Heart left ventricle (tissue), 13 donors: ENCODE results near the gene SLC23A2.

Experiments used
- POLR2A ChIP-seq, 2 donors: fragments of 450-650 bp; IDR thresholded peaks; one replicate each; pipeline ENCODE4 v1.6.1; 2017; ENCODE audit warnings: antibody characterized with exemption in 2 of 2, mild to moderate bottlenecking in 2 of 2, moderate library complexity in 2 of 2
- TF ChIP-seq, protein P1 (sequence below), 12 donors: fragments of 200-600 bp; sonication (generic) in 4 of 12; IDR thresholded peaks; one replicate each; pipeline versions ENCODE4 v1.5.0 to v1.8.0; 2018 to 2022; ENCODE audit warnings: antibody characterized with exemption in 12 of 12, mild to moderate bottlenecking in 5 of 12
- donor health status: ischemic (EF 13 %, LVEDD 7.1; RV severe dilation, severe dysfunction).
- donor health status: DM: no; HTN: yes; CAD: no.
- donor health status: DM: no; HTN: no; CAD: no.
- donor health status: ischemic (EF 25% LVEDD 6.9; RV normal size, moderate dysfunction).
- donor health status: ischemic (EF 25% LVEDD 5.7; RV mildly dilated, moderate dysfunction).
- donor health status: ischemic (EF 35%, LVEDD 5.7; RV mildly dilated, moderate dysfunction).
- donor health status: nonischemic (EF 11% LVEDD 7.7; RV severe dilation, severe dysfunction).
- donor health status: DM: yes; HTN: yes; CAD: no.
- donor health status: PGD.
- donor health status: ischemic (EF 29% LVEDD 5.4; RV normal size, mild dysfunction).
- donor health status: nonischemic (EF 23%, LVEDD 6.1; RV moderate dilation, normal function).

DNA sequence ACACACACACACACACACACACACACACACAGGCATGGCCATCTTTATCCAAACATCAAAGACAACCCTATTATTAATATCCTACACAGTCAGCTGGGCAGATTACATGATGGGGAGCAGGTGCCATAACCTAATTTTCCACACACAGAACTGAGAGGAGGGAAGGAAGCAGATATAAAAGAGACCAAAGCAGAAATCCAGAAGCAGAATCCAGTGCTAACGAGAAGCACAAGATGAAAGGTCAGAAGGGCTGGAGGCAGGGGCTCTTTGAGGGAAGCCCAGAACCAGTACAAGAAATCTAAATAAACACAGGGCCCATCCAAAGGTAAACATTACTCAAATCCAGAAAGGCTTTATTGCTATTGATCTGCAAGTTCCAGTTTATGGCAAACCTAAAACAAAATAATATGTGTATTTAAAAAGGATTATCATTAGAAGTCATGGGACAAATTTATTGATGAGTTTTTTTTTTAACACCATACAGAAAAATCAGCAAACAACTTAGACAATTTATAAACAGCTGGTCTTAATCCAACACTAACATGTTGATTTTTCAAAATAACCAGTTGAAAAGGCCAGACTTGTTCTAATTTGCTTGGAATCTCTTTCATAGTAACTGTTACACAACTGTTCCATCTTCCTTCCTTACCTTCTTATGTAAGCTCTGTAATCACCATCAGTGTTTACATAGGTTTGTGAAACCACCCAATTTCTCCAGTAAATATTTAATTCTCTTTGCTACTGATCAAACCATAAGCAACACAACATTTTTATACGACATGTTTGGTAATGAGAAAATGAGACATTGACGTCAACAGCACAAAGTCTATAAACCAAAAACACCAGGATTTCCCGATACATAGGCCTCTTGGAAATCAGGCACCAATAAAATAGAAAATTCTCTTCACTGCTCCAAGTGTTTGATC, 34.2 kb downstream of the SLC23A2 start:
- TF ChIP-seq, protein P1, sequence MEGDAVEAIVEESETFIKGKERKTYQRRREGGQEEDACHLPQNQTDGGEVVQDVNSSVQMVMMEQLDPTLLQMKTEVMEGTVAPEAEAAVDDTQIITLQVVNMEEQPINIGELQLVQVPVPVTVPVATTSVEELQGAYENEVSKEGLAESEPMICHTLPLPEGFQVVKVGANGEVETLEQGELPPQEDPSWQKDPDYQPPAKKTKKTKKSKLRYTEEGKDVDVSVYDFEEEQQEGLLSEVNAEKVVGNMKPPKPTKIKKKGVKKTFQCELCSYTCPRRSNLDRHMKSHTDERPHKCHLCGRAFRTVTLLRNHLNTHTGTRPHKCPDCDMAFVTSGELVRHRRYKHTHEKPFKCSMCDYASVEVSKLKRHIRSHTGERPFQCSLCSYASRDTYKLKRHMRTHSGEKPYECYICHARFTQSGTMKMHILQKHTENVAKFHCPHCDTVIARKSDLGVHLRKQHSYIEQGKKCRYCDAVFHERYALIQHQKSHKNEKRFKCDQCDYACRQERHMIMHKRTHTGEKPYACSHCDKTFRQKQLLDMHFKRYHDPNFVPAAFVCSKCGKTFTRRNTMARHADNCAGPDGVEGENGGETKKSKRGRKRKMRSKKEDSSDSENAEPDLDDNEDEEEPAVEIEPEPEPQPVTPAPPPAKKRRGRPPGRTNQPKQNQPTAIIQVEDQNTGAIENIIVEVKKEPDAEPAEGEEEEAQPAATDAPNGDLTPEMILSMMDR (IDR thresholded peaks at IDR 0.05): no peak
- no peak for TF ChIP-seq POLR2A (IDR thresholded peaks at IDR 0.05)
